GM21619 (cell line): ENCODE results near the gene SEMA7A.

Experiments used
- ATAC-seq: cut with Tn5 transposase; IDR thresholded peaks from one replicate; pipeline ENCODE4 v1.9.1; 2021; ENCODE audit not compliant: unreplicated experiment

The SEMA7A gene

GRCh38 chr15:74431645-74432044, 2.1 kb downstream of the SEMA7A start:
- no peak for ATAC-seq

- ATAC-seq = no peak
Observed at GRCh38 chr15:74431116-74431515, 2.6 kb downstream of the SEMA7A start.

- no peak for ATAC-seq
Observed at GRCh38 chr15:74430510-74430951, 3.2 kb downstream of the SEMA7A start.

- no peak for ATAC-seq
Observed at GRCh38 chr15:74429781-74430400, 3.9 kb downstream of the SEMA7A start.

GRCh38 chr15:74428970-74429780, 4.6 kb downstream of the SEMA7A start:
- no peak for ATAC-seq

GRCh38 chr15:74428442-74428787, 5.3 kb downstream of the SEMA7A start:
- ATAC-seq = no peak

- no peak for ATAC-seq
Observed at GRCh38 chr15:74427607-74428441, 5.9 kb downstream of the SEMA7A start.

- ATAC-seq = no peak
Observed at GRCh38 chr15:74426404-74427281, 7.1 kb downstream of the SEMA7A start.

GRCh38 chr15:74425630-74426029, 8.1 kb downstream of the SEMA7A start:
- no peak for ATAC-seq

GRCh38 chr15:74424901-74425528, 8.7 kb downstream of the SEMA7A start:
- ATAC-seq = no peak

GRCh38 chr15:74423431-74424257, 10.1 kb downstream of the SEMA7A start:
- ATAC-seq = no peak

- no peak for ATAC-seq
Observed at GRCh38 chr15:74422652-74423430, 10.9 kb downstream of the SEMA7A start.

- ATAC-seq = no peak
Observed at GRCh38 chr15:74422265-74422651, 11.5 kb downstream of the SEMA7A start.

- ATAC-seq = no peak
Observed at GRCh38 chr15:74421302-74422245, 12.2 kb downstream of the SEMA7A start.

GRCh38 chr15:74420193-74420905, 13.4 kb downstream of the SEMA7A start:
- no peak for ATAC-seq

GRCh38 chr15:74419432-74419831, 14.3 kb downstream of the SEMA7A start:
- ATAC-seq = no peak
